ENCODE results near the gene LSM3.

LSM3 gene

DNA sequence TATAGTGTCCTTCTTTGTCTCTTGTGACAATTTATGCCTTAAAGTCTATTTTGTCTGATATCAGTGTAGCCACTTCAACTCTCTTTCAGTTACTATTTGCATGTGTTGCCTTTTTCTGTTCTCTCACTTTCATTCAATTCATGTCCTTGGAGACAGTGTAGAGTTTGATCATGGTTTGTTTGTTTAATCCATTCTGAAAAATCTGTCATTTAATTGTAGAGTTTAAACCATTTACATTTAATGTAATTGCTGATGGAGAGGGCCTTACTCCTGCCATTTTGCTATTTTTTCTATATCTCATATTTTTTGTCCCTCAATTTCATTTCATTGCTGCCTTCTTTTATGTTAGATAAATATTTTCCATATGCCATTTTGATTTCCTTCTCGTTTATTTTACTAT lies 42.3 kb downstream of the LSM3 start:
- in situ Hi-C loops (cut with MboI; ENCODE audit: low pct_unique_long_range_greater_than_20kb, low sequenced_read_pairs, unreplicated experiment): no loop called here
- TF ChIP-seq, protein P1, sequence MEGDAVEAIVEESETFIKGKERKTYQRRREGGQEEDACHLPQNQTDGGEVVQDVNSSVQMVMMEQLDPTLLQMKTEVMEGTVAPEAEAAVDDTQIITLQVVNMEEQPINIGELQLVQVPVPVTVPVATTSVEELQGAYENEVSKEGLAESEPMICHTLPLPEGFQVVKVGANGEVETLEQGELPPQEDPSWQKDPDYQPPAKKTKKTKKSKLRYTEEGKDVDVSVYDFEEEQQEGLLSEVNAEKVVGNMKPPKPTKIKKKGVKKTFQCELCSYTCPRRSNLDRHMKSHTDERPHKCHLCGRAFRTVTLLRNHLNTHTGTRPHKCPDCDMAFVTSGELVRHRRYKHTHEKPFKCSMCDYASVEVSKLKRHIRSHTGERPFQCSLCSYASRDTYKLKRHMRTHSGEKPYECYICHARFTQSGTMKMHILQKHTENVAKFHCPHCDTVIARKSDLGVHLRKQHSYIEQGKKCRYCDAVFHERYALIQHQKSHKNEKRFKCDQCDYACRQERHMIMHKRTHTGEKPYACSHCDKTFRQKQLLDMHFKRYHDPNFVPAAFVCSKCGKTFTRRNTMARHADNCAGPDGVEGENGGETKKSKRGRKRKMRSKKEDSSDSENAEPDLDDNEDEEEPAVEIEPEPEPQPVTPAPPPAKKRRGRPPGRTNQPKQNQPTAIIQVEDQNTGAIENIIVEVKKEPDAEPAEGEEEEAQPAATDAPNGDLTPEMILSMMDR (IDR thresholded peaks at IDR 0.05; ENCODE audit: extremely low read depth, insufficient read depth, missing control alignments): no peak
- DNase-seq (ENCODE audit: low spot score): no peak

DNA sequence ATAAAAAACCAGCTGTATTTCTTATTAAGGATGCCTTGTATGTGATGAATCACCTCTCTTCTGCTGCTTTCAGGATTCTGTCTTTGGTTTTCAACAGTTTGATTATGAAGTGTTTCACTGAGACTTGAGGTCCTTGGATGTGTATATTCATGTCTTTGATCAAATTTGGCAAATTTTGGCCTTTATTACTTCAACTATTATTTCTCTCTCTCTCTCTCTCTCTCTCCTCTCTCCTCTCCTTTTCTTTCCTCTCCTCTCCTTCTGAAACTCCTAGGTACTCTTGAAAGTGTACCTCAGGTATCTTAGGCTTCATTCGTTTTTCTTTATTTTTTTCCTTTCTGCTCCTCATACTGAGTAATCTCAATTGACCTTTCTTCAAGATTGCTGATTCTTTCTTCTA lies 43.3 kb downstream of the LSM3 start:
- TF ChIP-seq, protein P1 (IDR thresholded peaks at IDR 0.05; ENCODE audit: extremely low read depth, insufficient read depth, missing control alignments): no peak
- DNase-seq (ENCODE audit: low spot score): no peak

DNA sequence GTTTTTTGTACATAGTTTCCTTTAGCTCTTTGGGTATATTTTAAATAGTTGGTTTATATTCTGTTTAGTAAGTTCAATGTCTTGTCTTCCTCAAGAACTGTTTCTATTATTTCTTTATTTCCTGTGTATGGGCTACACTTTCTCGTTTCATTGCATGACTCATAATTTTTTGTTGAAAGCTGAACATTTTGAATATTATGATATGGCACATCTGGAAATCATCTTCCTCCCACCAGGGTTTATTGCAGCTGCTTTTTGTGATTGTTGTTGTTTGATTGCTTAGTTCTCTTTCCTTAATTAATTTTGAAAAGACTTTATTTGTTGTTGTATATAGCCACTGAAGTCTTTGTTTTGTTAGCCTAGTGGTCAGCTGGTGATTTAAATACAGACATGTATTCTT lies 43.8 kb downstream of the LSM3 start:
- no peak for DNase-seq (ENCODE audit: low spot score)
- TF ChIP-seq, protein P1 (IDR thresholded peaks at IDR 0.05; ENCODE audit: extremely low read depth, insufficient read depth, missing control alignments): no peak
- in situ Hi-C loops (cut with MboI; ENCODE audit: low pct_unique_long_range_greater_than_20kb, low sequenced_read_pairs, unreplicated experiment): no loop called here

More for the DNA sequence above, 43.3 kb downstream of the LSM3 start:
- in situ Hi-C loops (cut with MboI; ENCODE audit: low pct_unique_long_range_greater_than_20kb, low sequenced_read_pairs, unreplicated experiment): no loop called here

DNA sequence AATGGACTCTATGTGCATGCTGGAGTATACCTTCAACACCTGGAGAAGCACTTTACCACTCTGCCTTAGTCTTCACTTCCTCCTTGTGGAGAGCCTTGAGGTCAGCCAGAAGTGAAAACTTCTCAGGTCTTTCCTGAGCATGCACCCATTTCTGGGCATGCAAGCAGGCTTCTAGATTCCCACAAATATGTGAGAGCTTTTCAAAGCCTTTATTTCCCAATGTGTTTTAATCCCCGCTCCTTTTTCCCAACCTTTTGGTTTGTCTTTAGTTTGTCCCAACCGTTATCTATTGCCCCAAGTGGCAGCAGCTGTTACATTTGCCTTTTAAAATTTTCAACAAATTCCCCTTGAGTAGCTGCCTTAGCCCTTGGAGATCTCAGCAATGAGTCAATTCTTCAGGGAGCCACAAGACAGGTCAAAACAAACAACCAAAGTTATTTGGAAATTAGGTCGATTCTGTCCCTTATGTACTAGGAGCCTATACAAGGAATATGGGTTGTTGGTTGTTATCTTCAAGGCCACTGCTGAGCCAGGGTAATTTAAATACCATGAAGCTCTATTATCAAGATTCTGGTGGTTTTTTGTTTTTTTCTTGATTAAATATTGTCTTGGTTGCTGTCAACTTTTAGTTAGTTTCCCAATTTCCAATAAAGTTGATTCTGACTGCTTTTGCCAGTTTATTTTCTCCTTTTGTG lies 44.4 kb downstream of the LSM3 start:
- no peak for DNase-seq (ENCODE audit: low spot score)
- TF ChIP-seq, protein P1 (IDR thresholded peaks at IDR 0.05; ENCODE audit: extremely low read depth, insufficient read depth, missing control alignments): no peak
- in situ Hi-C loops (cut with MboI; ENCODE audit: low pct_unique_long_range_greater_than_20kb, low sequenced_read_pairs, unreplicated experiment): no loop called here

DNA sequence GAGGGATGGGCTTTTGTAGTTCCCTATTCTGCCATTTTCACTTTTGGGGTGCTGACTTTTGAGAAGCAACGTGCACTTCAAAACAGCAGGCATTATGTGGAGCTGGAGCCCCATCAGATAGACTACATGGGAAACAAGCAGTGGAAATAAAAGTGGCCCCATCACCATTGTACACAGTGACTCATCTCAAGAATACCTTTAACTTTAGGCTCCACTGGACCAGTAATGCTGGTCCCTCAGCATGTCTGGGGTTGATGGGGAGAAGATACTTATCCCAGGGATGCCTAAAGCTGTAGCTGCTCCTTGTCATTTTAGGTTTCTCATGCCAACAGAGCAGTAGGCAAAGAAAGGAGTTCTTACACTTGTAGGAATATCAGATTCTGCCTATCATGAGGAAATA lies 45.0 kb downstream of the LSM3 start:
- TF ChIP-seq, protein P1 (IDR thresholded peaks at IDR 0.05; ENCODE audit: extremely low read depth, insufficient read depth, missing control alignments): no peak
- DNase-seq (ENCODE audit: low spot score): no peak
- in situ Hi-C loops (cut with MboI; ENCODE audit: low pct_unique_long_range_greater_than_20kb, low sequenced_read_pairs, unreplicated experiment): no loop called here

DNA sequence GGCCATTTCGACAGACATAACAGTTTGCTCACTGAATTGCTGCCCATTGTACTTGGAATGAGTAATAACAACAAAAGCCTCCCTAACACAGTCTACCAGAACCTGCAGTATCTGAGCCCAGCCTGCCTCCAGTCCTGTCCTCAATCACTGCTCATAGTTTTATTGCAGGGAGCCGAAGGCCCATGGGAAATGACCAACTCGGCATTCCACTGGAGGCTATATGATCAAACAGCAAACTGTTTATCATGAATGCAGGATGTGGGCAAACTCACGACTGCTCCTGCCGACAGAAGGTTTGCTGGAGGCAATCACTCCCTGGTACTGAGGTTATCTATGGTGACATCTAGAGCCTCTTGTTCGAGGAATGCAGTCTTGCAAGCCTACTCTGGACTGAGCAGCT lies 46.3 kb downstream of the LSM3 start:
- in situ Hi-C loops (cut with MboI; ENCODE audit: low pct_unique_long_range_greater_than_20kb, low sequenced_read_pairs, unreplicated experiment): no loop called here
- DNase-seq (ENCODE audit: low spot score): no peak
- TF ChIP-seq, protein P1 (IDR thresholded peaks at IDR 0.05; ENCODE audit: extremely low read depth, insufficient read depth, missing control alignments): no peak
